Suppressor macrophage (primary cell): ENCODE results near the gene ISG20.
"Not testable (repeated sequence)": the region's sequence is repeated elsewhere in the genome, so short reads cannot be mapped to it uniquely, and the experiment has no call there.

Experiments
- DNase-seq, 4 experiments: peaks; one replicate each; pipeline ENCODE4 v3.0.0-alpha.2; 2020 to 2022

ISG20 gene

DNA sequence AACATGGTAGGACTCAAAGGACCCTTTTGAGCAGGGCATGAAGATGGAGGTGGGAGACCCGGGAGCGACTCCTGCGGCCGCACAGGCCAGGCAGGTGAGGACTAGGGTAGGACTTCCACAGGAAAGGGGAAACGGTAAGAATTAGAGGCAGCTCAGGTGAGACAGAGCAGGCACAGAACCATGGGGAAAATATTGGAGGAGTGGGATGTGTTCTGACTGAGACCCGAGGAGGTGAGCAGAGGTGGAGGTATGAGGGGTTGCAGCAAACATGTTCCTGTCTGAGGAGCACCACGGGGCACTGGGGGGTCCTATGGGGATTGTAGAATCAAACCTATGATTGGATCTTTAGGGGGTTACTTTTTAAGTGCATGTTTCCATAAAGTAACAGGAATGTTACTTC, 1.4 kb upstream of the ISG20 start:
- no peak for DNase-seq

DNA sequence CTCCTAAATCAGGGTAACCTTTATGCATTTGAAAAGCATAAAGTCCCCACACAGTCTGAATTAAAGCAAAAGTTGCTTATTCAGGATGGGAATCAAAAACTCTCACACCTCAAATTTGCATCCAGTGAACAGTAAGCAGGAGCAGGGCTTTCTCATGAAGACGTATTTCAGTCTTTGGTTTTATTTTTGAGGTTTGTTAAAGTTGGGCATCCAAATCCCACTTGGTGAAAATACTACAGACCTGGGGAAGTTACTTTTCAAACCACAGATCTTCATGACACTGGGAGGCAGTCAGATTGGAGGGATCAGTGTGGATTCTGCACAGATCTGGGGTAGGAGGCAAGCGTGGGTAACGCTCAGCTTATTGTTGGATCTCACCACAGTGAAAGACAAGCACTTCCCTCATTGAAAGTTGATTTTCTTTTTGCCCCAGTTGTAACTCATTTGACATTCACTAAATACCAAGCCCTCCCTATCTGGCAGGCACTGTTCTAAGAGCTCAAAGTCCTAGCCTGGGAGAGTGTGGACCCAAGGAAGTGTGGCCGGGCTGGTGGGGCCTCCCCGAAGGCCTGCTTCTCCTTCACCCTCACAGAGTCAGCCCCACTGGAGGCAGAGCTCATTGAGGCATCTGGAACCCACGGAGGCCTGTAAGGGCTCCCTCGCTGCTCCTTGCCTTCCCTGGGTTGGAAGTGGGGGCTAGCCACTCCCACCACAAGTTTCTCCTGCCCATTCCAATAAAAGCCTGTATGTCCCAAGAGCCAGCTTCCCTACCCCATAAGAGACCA, 783 bp upstream of the ISG20 start:
- DNase-seq: no peak

DNA sequence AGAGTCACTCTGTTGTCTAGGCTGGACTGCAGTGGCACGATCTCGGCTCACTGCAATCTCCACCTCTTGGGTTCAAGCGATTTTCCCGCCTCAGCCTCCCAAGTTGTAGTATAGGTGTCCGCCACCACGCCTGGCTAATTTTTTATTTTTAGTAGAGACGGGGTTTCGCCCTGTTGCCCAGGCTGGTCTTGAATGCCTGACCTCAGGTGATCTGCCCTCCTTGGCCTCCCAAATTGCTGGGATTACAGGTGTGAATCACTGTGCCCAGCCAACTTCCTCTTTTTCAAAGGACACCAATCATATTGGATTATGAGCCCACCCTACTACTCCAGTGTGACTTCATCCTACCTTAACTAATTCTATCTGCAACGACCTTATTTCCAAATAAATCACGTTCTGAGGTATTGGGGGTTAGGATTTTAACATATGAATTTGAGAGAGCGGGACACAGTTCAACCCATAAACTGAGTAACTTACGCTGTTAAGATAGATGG, 3.2 kb downstream of the ISG20 start:
- no peak for DNase-seq

DNA sequence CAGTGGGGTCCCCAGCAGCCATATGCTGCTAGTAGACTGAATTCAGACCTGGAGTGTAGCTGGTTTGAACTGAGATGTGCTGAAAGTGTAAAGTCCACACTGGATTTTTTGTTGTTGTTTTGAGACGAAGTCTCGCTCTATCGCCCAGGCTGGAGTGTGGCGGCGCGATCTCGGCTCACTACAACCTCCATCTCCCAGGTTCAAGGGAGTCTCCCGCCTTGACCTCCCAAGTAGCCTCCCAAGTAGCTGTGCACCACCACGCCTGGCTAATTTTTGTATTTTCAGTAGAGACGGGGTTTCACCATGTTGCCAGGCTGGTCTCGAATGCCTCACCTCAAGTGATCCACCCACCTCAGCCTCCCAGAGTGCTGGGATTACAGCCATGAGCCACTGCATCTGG, 3.7 kb downstream of the ISG20 start:
- DNase-seq: not testable (repeated sequence)

DNA sequence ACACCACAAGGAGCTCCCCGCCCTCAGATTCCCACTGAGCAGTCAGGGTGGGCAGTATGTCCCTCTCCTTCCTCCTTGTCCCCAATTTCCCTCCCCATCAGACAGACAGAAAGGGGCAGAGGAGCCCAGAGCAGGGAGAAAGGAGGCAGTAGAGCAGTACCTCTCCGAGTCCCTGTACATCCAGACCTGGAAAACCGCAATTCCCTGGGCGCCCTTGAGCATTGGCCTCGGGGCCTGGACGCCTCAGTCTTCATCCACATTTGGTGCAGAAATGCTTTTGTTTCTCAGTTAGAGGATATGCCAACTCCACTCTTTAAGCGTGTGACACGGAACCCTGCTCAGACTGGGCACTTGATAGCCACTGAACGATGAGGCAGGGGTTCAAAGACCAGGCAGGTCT, 5.9 kb downstream of the ISG20 start:
- no peak for DNase-seq

DNA sequence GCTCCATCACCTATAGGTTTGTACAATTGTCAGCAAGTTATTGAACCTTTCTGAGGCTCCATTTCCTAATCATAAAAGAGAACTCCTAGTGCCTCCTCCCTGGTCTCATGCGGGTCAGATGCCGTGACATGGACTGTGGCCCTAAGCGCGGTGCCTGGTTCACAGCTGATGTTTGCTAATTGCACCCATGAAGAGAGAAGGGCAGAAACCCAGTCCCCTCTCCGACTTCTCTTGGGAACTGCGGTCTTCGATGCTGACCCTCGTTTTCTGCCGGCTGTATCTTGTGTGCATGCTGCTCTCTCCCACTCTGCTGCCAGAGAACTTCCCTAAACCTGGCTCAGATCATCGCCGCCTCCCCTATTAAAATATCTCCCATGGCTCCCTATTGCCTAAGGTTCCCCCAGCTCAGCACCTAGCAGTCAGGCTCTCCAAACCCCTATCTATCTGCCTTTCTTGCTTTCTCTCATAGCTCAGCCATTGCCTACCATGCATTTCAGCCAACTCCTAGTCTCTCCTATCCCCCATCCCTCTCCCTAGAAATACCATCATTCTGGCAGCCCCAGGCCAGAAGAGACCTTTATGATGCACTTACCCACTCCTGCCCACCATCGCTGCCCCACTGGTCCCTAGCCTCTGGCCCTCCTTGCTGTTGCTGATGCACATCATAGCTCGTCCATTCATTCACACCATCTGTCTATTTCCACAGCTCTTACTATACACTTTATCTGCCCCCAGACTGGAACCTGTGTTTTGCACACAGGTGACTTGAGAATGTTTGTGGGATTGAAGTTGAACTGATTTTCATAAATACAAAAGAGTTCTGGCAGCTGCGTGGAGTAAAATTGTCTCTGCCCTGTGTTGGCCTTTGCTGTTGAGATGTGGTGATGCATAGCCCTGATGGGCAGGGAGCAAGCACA, 6.6 kb downstream of the ISG20 start:
- no peak for DNase-seq

DNA sequence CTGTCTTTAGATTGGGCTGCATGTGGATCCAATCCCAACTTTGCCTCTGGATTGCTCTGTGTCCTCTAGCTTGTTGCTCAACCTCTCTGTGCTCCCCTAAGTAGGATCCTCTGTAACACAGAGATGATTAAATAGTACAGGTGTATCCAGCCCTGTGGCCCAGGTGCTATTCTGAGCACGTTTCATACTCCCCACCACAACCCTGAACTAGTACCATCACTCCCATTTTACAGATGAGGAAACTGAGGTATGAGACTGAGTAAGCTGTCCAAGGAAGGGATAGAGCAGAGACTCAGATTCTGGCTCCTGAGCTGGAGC, 7.2 kb downstream of the ISG20 start:
- no peak for DNase-seq

DNA sequence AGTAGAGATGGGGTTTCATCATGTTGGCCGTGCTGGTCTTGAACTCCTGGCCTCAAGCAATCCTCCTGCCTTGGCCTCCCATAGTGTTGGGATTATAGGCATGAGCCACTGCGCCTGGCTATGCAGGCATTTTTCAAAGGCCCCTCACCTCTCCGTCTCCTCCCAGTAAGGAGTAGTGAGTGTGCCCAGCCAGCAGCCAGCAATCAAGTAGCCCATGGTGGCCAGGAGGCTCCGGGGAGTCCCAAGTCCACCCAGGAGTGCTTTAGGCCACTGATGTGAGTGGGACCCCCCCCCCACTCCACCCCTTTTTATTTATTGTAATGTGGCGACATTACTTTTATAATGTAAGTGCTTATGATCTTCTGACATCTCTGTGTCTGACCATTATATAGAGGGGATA, 8.1 kb downstream of the ISG20 start:
- no peak for DNase-seq

DNA sequence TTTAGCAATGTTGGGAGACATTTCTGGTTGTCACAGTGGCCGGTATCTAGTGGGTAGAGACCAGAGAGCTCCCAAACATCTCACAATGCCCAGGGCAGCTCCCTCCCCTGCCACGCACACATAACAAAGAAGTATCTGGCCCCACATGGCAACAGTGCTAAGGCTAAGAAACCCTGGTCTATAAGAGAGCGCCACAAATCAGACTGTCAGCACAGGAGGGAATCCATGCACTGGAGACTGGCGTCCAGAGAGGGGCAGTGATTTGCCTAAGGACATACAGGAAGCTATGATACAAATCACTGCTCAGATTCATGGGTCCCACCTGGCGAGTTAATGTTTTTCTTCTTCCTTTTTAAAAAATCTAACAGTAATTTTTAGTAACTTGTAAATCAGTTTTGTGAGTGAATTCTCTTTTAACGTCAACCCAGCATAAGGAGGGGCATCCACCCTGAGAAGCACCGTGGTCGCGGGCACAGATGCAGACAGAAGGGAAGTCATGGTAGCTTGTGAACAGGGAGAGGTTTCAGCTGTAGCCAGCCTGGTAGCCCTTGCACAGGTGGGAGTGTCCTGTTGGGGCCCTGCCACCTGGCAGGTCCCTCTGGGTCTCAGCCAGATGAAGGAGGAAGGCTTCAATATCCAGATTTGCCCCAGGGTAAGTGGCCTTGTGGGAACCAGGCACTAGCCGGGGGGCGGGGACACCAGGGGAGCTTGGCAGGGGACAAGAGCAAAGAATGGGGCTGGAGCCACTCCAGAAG, 8.7 kb downstream of the ISG20 start:
- no peak for DNase-seq

DNA sequence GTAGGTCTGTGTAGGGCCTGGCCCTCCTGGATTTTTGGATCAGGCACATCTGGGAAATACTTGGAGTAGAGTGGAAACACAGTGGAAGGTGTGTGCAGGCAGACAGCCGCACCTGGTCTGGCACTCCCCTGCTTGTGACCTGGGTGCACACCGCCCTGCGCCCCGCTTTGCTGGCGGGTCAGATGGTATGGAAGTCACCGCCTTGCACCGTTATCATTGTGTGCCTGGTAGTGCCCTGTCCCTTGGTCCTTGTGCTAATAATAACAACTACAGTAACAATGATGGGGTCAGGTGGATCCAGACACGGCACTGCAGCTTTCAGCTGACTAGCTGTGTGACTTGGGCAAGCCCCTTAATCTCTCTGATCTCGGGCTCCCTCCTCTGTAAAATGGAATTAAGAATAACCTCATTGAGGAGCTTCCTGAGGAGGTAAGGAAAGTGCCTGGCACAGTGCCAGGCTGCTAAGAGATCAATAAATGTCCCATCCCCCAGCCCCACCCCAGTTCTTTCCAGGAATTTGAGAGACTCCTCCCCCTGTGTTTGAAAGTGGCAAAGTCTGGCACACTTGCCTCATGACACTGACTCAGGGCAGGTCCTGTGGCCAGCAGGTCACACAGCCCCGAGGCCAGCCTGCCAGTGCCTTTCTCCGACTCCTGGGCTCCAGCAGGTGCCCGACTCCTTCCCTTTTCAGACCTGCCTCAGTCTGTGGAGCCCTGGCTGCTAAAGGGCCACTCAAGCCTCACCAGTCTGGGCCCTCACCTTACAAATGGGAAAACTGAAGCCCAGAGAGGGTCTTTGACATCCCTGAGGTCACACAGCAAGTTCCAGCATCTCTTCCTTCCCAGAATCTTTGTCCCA, 9.8 kb downstream of the ISG20 start:
- no peak for DNase-seq

DNA sequence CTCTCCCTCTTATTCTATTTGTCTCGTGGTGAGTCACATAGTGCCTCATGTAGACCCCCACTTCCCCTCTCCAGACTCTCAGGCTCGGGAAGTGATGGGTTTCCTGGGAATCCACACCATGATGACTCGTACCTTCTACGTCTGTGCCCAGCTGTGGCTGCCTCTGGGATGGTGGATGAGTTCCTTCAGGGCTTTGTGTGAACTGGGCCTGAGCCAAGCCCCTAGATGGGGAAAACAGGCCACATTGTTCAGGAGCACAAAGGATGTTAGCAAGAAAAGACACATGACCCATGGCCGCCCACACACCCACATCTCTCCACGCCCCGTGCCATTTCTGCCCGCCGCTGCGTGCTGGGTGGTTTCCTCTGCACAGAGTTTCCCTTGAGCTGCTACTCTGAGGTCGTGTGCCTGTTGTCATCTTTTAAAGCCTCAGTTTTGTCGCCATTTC, 10.5 kb downstream of the ISG20 start:
- DNase-seq: peak; percentile 35 to 59 (median 56)

DNA sequence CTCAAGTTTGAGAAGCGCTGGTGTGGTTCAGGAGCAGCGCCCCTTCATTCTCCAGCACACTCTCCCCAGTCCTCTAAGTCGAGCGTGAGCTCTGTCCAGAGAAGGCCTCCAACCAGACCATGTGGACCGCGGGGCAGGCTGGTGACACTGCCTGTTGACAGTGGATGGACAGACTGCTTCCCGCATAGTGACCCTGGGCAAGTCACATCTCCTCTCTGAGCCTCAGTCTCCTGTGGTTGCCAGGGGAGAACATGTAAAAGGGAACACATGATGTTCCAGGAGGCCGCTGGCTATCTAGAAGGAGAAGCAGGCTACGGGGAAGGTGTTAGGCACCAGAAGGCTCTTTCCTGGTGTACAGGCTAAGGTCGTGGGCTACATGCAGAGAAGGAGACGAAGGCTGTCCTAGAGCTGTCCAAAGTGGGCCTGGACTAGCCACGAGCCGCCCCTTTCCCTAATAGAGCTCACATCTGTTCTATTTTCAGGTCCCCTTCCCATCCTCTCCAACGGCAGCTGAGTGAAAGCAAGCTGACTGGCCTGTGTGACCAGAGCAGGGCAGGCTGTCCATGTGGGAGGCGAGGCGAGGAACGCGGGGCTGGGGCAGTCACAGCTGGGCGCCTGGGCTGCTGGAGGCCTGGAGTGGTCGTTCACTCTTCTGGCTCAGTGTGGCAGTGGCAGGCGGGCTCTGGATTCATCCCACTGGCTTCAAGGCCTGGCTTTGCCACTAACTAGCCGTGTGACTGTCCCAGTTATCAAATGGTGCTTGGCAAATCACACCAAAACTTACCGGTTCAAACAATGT, 11.1 kb downstream of the ISG20 start:
- no peak for DNase-seq

DNA sequence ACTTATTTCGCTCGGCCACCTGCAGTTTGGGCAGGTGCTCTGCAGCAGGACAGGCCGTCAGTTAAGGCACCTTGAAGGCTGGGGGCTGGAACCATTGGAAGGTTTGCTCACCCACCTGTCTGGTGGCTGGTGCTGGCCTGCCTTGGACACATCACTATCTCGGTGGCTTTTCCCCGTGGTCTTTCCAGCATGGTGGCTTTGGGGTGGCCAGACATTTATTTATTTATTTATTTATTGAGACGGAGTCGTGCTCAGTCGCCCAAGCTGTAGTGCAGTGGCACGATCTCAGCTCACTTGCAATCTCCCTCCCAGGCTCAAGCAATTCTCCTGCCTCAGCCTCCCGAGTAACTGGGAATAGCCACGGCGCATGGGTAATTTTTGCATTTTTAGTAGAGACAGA, 11.7 kb downstream of the ISG20 start:
- DNase-seq: no peak

DNA sequence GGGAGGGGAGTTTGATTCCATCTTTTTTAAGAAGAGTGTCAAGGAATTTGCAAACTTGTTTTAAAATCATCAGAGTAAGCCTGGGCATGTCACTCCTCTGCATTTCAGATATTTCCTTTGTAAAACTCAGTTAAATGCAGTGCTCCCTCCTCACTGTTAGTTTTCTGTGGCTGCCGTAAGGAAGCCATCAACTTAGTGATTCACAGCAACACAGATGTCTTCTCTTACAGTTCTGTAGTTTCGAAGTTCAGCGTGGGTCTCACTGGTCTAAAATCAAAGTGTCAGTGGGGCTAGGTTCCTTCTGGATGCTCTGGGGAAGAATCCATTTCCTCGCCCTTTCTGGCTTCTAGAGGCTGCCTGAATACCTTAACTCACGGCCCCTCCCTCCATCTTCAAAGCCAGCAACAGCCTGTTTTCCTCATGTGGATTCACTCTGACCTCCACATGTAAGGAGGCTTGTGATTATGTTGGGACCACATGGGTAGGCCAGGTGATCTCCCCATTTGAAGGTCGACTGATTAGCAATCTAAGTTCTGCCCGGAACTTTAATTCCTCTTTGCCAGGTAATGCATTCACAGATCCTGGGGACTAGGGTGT, 12.4 kb downstream of the ISG20 start:
- no peak for DNase-seq

DNA sequence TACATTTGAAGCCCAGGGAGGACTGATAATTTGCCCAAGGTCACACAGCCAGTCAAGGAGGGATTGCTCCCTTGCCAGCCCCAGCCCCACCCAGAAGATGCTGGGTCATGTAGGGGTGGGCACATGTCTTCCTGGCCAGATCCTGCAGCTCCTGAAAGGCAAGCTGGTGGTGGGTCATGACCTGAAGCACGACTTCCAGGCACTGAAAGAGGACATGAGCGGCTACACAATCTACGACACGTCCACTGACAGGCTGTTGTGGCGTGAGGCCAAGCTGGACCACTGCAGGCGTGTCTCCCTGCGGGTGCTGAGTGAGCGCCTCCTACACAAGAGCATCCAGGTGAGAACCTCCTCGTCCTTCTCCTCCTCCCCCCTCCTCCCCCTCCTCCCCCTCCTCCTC, 13.2 kb downstream of the ISG20 start:
- DNase-seq: no peak

DNA sequence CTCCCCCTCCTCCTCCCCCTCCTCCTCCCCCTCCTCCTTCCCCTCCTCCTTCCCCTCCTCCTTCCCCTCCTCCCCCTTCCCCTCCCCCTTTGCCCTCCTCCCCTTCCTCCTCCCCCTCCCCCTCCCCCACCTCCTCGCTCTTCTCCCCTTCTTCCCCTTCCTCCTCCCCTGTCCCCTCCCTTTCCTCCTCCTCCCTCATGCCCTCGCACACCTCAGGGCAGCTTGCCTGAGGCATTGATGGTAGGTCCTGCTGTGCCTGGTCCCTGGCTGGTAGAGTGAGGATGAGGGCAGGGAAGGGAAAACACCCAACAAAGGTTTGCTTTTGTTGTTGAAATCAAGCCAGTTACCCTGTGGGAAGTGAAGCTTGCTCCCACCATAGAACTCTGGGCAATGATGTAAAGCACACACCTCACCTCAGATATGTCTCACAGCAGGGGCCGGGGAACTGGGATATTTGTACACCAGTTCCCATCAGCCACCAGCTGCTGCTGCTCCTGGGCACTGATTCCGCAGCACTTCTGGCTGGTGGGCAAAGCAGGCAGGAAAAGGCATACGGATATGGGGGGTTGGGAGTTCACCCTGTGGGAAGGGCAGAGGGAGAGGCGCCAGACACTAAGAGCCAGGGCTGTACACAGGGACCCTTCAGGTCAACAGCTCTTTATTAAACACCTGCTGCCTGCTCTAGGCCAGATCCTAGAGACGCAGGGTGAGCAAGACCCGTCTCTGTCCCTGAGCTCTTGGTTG, 13.8 kb downstream of the ISG20 start:
- DNase-seq: no peak

DNA sequence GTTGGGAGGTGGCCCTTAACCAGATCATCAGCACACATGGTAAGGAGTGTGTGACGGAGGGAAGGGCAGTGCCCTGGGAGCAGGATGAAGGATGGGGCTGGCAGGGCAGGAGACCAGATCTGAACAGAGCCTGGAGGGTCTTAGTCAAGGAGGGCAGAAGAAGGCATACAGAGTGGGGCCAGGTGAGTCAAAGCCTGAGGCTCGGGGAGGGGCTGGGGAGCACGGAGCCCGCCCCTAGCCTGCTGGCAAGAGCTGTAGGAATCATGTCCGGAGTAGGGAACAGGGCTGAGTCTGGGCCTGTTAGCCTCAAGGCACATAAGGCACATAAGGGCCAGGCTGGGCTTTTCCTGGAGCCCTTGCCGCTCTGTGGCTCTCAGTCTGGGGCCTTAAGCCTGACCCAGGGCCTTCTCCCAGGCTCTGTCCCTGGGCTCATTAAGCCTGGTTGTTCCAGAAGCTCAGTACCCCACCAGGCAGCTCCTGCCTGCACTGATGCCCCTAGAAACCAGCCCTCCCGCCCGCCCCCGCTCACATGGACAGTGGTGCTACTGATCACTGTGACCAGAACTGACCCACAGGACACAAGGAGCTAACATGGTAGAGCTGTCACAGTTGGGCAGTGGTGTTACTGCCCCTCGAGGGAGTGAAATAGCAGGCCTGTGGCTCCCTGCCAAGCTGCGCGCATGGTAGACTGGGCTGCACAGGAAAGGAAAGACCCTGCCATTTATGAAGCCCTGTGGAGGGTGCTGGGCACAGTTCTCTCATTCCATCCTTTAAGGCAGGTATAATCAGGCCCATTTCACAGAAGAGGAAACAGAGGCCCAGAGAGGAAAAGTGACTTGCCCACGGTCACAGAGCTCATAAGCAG, 14.6 kb downstream of the ISG20 start:
- DNase-seq: no peak

DNA sequence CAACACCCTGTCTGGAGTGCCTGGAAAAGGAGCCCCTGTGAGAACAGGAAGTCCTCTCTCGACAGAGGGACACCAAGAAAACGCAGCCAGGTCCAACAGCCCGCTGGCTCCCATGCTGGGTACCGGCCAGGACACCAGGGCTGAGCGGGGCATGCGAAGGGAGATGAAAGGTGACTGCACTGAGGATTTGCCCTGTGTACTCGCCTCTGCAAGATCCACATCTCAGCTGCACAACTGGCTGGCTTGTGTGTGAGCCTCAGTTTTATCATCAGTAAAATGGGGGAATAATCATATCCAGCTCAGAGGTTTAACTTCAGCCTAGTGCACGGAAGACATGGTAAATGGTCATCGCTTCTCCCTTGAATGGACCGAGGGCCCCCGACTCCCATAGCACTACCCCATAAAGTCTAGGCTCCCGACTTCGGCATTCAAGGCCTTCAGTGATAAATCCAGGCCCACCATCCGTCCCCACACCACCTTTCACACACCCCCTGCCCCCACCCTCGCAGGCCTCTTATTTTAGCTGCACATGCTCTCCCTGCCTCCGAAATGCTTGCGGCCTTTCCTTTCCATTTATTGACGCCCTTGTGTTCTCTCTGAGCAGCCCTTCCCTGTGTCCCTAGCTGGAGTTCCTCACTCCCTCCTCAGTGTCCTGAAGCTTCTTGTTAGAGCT, 15.8 kb downstream of the ISG20 start:
- no peak for DNase-seq
